Bronchus fibroblast of lung (primary cell): ENCODE measurements around the gene COA4. TPM values are rescaled to one million over a fixed set of nuclear protein-coding genes. Genes with fewer than 3 reads are reported as not detected.

Experiments used
- total RNA-seq: library from RNA; depleted of rRNA; stranded (reverse); fragments of >200 nt; gene quantifications from 2 replicates; pipeline ENCODE4 v1.2.3, GENCODE V29; 2015

The COA4 gene
- 135 and 141 TPM in 2 replicates for total RNA-seq

GRCh38 chr11:73876424-73877310 lies at the start of gene COA4, which contains the start of gene PAAF1:
COA4 (minus strand) TSS chr11:73876846; CDS start chr11:73873378, 3,468 bp downstream.
PAAF1 (plus strand) TSS chr11:73876999; CDS start chr11:73877022, 23 bp downstream.

Other genes starting within 250 kb of the COA4 start
- gene PLEKHB1, start 230.3 kb downstream of the COA4 start, total RNA-seq = 0.89 and 1.0 TPM in 2 replicates
- gene RAB6A, start 115.8 kb downstream of the COA4 start, total RNA-seq = 60.5 and 70.6 TPM in 2 replicates
- 40.7 and 46.4 TPM in 2 replicates for gene MRPL48, start 89.0 kb downstream of the COA4 start, total RNA-seq
- gene PAAF1, start 153 bp upstream of the COA4 start, total RNA-seq = 9.5 and 11.4 TPM in 2 replicates
- gene DNAJB13, start 74.2 kb upstream of the COA4 start, total RNA-seq = not detected in 2 replicates
- gene UCP2, start 106.0 kb upstream of the COA4 start, total RNA-seq = 20.7 and 21.6 TPM in 2 replicates
- gene UCP3, start 132.2 kb upstream of the COA4 start, total RNA-seq = 0.30 and 0.50 TPM in 2 replicates